ENCODE measurements around the gene TMED6.

TMED6 gene

GRCh38 chr16:69340095-69340644, 11.4 kb downstream of the TMED6 start:
- Histone ChIP-seq H3K4me3 (ENCODE audit: low read depth, low read length) (peak overlapping the region; percentile 88), H3K4me1 (peaks cover 14% of the 10 kb centered on the region), H3K79me2 (peaks cover 27% of the 10 kb centered on the region), H3K9ac (peak overlapping the region; percentile 58), H3K27ac (peak overlapping the region; percentile 91), H3K9me3 (ENCODE audit: control insufficient read depth, low read length) (no peaks in the 10 kb centered on the region), H3K36me3 (ENCODE audit: control insufficient read depth, insufficient read depth, low read length) (no peaks in the 10 kb centered on the region), H3K27me3 (ENCODE audit: control insufficient read depth, insufficient read depth, low read length) (no peaks in the 10 kb centered on the region), H2AFZ (peak overlapping the region; percentile 99), H3K4me2 (ENCODE audit: low read length) (peak overlapping the region; percentile 93)
- TF ChIP-seq, protein P1, sequence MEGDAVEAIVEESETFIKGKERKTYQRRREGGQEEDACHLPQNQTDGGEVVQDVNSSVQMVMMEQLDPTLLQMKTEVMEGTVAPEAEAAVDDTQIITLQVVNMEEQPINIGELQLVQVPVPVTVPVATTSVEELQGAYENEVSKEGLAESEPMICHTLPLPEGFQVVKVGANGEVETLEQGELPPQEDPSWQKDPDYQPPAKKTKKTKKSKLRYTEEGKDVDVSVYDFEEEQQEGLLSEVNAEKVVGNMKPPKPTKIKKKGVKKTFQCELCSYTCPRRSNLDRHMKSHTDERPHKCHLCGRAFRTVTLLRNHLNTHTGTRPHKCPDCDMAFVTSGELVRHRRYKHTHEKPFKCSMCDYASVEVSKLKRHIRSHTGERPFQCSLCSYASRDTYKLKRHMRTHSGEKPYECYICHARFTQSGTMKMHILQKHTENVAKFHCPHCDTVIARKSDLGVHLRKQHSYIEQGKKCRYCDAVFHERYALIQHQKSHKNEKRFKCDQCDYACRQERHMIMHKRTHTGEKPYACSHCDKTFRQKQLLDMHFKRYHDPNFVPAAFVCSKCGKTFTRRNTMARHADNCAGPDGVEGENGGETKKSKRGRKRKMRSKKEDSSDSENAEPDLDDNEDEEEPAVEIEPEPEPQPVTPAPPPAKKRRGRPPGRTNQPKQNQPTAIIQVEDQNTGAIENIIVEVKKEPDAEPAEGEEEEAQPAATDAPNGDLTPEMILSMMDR (IDR thresholded peaks at IDR 0.05), result no peak

DNA sequence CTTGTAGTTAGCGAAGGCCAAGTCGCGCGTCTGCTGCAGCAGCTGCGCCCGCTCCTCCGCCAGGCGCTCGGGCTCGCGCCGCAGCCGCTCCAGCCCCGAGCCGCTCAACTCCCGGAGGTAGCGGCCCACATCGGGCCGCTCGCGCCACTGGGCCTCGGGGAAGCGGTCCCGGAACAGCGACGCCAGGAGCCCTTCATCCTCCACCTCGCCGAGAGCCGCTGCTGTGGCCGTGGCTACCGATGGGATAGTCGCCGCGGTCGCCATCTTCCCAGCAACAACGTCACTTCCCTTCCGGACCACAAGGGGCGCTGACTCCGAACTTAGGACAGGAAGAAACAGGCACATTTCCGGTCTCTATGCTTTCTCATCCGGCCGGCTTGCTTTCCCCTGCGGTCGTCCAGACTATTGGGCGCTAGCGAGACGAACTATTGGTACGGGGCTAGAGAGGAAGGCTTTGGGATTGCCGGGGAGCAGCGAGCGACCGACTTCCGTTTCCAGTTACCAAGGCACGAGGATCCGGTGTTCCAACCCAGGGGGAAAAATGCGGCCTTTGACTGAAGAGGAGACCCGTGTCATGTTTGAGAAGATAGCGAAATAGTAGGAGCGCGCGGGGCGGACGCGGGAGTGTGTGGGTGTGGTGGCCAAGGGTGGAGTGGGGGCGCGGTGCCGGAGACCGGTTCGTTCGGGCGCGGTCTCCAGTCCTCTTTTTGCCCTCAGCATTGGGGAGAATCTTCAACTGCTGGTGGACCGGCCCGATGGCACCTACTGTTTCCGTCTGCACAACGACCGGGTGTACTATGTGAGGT, 12.1 kb downstream of the TMED6 start, which contains the start of the genes COG8 and NIP7:
COG8 (minus strand) TSS at position 276 of the 806 bp plus-strand sequence; CDS start at position 264, 12 bp downstream.
NIP7 (plus strand) TSS at position 484 of the 806 bp plus-strand sequence; CDS start at position 542, 58 bp downstream.
- Histone ChIP-seq H3K9me3 (ENCODE audit: control insufficient read depth, low read length) (no peaks in the 10 kb centered on the region), H3K9ac (peak within 1 kb of the TSS; percentile 77), H2AFZ (peak within 1 kb of the TSS; percentile 99), H3K79me2 (peaks cover 34% of the 10 kb centered on the region), H3K36me3 (ENCODE audit: control insufficient read depth, insufficient read depth, low read length) (no peaks in the 10 kb centered on the region), H3K4me1 (peaks cover 14% of the 10 kb centered on the region), H3K4me3 (ENCODE audit: low read depth, low read length) (peak within 1 kb of the TSS; percentile 88), H3K27me3 (ENCODE audit: control insufficient read depth, insufficient read depth, low read length) (no peaks in the 10 kb centered on the region), H3K4me2 (ENCODE audit: low read length) (peak within 1 kb of the TSS; percentile 93), H3K27ac (peak within 1 kb of the TSS; percentile 91)
- TF ChIP-seq, protein P1 (IDR thresholded peaks at IDR 0.05), result peak; percentile 93

- Histone ChIP-seq H3K36me3 (ENCODE audit: control insufficient read depth, insufficient read depth, low read length) (no peaks in the 10 kb centered on the region), H2AFZ (peak overlapping the region; percentile 99), H3K4me1 (peaks cover 14% of the 10 kb centered on the region), H3K4me3 (ENCODE audit: low read depth, low read length) (peak overlapping the region; percentile 88), H3K9me3 (ENCODE audit: control insufficient read depth, low read length) (no peaks in the 10 kb centered on the region), H3K27ac (peak overlapping the region; percentile 91), H3K9ac (peak overlapping the region; percentile 77), H3K27me3 (ENCODE audit: control insufficient read depth, insufficient read depth, low read length) (no peaks in the 10 kb centered on the region), H3K79me2 (peaks cover 35% of the 10 kb centered on the region), H3K4me2 (ENCODE audit: low read length) (peak overlapping the region; percentile 90)
- TF ChIP-seq, protein P1 (IDR thresholded peaks at IDR 0.05), result no peak
These were observed 12.9 kb downstream of the TMED6 start for GRCh38 chr16:69338557-69339288.

DNA sequence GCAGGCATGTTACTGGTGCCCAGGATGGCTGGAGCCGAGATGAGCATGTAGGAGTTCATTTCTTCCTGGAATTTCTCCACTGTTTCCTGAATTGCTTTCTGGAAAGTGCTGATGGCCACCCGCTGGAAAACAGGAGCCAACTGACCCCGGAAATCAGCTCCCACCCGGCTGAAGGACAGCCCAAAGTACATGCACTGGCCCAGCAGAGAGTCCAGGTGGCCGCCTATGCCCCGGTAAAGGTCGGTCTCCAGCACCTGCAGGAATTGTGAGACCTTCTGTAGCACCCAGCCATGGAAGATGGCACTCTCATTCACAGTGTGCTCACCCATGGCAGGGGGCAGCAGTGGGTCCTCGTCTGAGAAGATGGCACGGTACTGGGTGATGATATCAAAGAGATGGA, 16.9 kb downstream of the TMED6 start:
- Histone ChIP-seq H3K36me3 (ENCODE audit: control insufficient read depth, insufficient read depth, low read length) (no peaks in the 10 kb centered on the region), H3K27ac (no peak overlapping the region), H3K4me2 (ENCODE audit: low read length) (no peak overlapping the region), H3K9ac (no peak overlapping the region), H3K27me3 (ENCODE audit: control insufficient read depth, insufficient read depth, low read length) (no peaks in the 10 kb centered on the region), H2AFZ (no peak overlapping the region), H3K4me3 (ENCODE audit: low read depth, low read length) (no peak overlapping the region), H3K9me3 (ENCODE audit: control insufficient read depth, low read length) (no peaks in the 10 kb centered on the region), H3K4me1 (peaks cover 9% of the 10 kb centered on the region), H3K79me2 (peaks cover 32% of the 10 kb centered on the region)
- TF ChIP-seq, protein P1 (IDR thresholded peaks at IDR 0.05), result no peak

Data from parathyroid adenoma (tissue), 2 donors.